GM23338 (cell line): ENCODE results near the gene SMIM10L1. TPM values are rescaled to one million over a fixed set of nuclear protein-coding genes. Genes with fewer than 3 reads are reported as not detected.

ENCODE experiments used
- ATAC-seq: fragments of 200-7000 bp; cut with Tn5 transposase; 3 replicates; pipeline ENCODE4 v1.9.1; 2020
- DNase-seq: peaks from one replicate; pipeline ENCODE4 v3.0.0-alpha.2; 2015; ENCODE audit warnings: low spot score
- H2AFZ ChIP-seq: fragments of 200-600 bp; sonication (generic); 2 replicates; pipeline ENCODE4 v1.8.0; 2016; ENCODE audit warnings: antibody characterized with exemption, mild to moderate bottlenecking, moderate library complexity
- H3F3A ChIP-seq: fragments of 200-600 bp; sonication (generic); replicated peaks from 2 replicates; pipeline ENCODE4 v1.8.0; 2017; ENCODE audit warnings: antibody characterized with exemption, mixed run types, low read depth
- H3K27ac ChIP-seq: fragments of 200-600 bp; sonication (generic); 2 replicates; pipeline ENCODE4 v1.6.1; 2016; ENCODE audit warnings: low read depth
- H3K27me3 ChIP-seq: fragments of 200-600 bp; sonication (generic); 2 replicates; pipeline ENCODE4 v1.8.0; 2016; ENCODE audit warnings: mild to moderate bottlenecking, mixed run types, moderate library complexity; ENCODE audit not compliant: insufficient read depth
- H3K36me3 ChIP-seq: fragments of 200-600 bp; sonication (generic); 2 replicates; pipeline ENCODE4 v1.8.0; 2016; ENCODE audit warnings: mild to moderate bottlenecking; ENCODE audit not compliant: insufficient read depth
- H3K4me1 ChIP-seq: fragments of 200-600 bp; sonication (generic); 2 replicates; pipeline ENCODE4 v1.8.0; 2016; ENCODE audit warnings: mild to moderate bottlenecking, moderate library complexity; ENCODE audit not compliant: insufficient read depth
- H3K4me2 ChIP-seq: fragments of 200-600 bp; sonication (generic); 2 replicates; pipeline ENCODE4 v1.7.1; 2017; ENCODE audit warnings: mixed run types
- H3K4me3 ChIP-seq: fragments of 200-600 bp; sonication (generic); 2 replicates; pipeline ENCODE4 v1.6.1; 2016; ENCODE audit warnings: mixed run types
- H3K79me2 ChIP-seq: fragments of 200-600 bp; sonication (generic); replicated peaks from 2 replicates; pipeline ENCODE4 v1.8.0; 2017; ENCODE audit warnings: mild to moderate bottlenecking; ENCODE audit not compliant: insufficient read depth
- H3K9me2 ChIP-seq: fragments of 200-600 bp; sonication (generic); 2 replicates; pipeline ENCODE4 v1.8.0; 2017; ENCODE audit not compliant: insufficient read depth
- H4K20me1 ChIP-seq: fragments of 200-600 bp; sonication (generic); replicated peaks from 2 replicates; pipeline ENCODE4 v1.8.0; 2017; ENCODE audit warnings: mild to moderate bottlenecking; ENCODE audit not compliant: insufficient read depth
- H3K27ac Mint-ChIP-seq: 2 replicates; pipeline ENCODE4 v1.8.0; 2020; ENCODE audit warnings: inconsistent platforms, mild to moderate bottlenecking, moderate library complexity, mixed read lengths
- H3K27me3 Mint-ChIP-seq: 3 replicates; pipeline ENCODE4 v1.8.0; 2022; ENCODE audit warnings: low read depth, mild to moderate bottlenecking, moderate library complexity, mixed read lengths, inconsistent platforms; ENCODE audit not compliant: insufficient read depth, poor library complexity
- H3K36me3 Mint-ChIP-seq: 3 replicates; pipeline ENCODE4 v1.8.0; 2021; ENCODE audit warnings: low read depth, mild to moderate bottlenecking, inconsistent platforms, moderate library complexity, mixed read lengths
- H3K4me1 Mint-ChIP-seq: 3 replicates; pipeline ENCODE4 v1.8.0; 2020; ENCODE audit warnings: mild to moderate bottlenecking, inconsistent platforms, mixed read lengths
- H3K4me3 Mint-ChIP-seq: 3 replicates; pipeline ENCODE4 v1.8.0; 2021; ENCODE audit warnings: moderate library complexity, mild to moderate bottlenecking, inconsistent platforms, mixed read lengths
- H3K9me3 Mint-ChIP-seq: 3 replicates; pipeline ENCODE4 v1.8.0; 2020; ENCODE audit warnings: moderate library complexity, mild to moderate bottlenecking, inconsistent platforms, mixed read lengths
- CREB1 ChIP-seq: fragments of 250-450 bp; sonication (Bioruptor Pico); IDR thresholded peaks from 2 replicates; pipeline ENCODE4 v1.5.0; 2020; ENCODE audit warnings: low read depth, mild to moderate bottlenecking, moderate library complexity
- EZH2 ChIP-seq: fragments of 200-600 bp; sonication (generic); IDR thresholded peaks from one replicate; pipeline ENCODE4 v1.8.0; 2017; ENCODE audit warnings: antibody characterized with exemption, mild to moderate bottlenecking, low read depth; ENCODE audit not compliant: unreplicated experiment
- EZH2phosphoT487 ChIP-seq: fragments of 200-600 bp; sonication (generic); IDR thresholded peaks from one replicate; pipeline ENCODE4 v1.8.1; 2018; ENCODE audit warnings: antibody characterized with exemption; ENCODE audit not compliant: unreplicated experiment
- JUNB ChIP-seq: IDR thresholded peaks from one replicate; pipeline ENCODE4 v1.6.1; 2016; ENCODE audit warnings: antibody characterized with exemption; ENCODE audit not compliant: unreplicated experiment
- NANOG ChIP-seq: IDR thresholded peaks from 2 replicates; pipeline ENCODE4 v1.6.1; 2016; ENCODE audit warnings: antibody characterized with exemption, borderline replicate concordance
- POLR2AphosphoS5 ChIP-seq: IDR thresholded peaks from 2 replicates; pipeline ENCODE4 v1.6.1; 2016; ENCODE audit warnings: antibody characterized with exemption, low read depth
- STAT1 ChIP-seq: IDR thresholded peaks from one replicate; pipeline ENCODE4 v1.6.1; 2016; ENCODE audit warnings: antibody characterized with exemption; ENCODE audit not compliant: unreplicated experiment
- ZNF331 ChIP-seq: fragments of 250-450 bp; sonication (Bioruptor Pico); IDR thresholded peaks from 2 replicates; pipeline ENCODE4 v1.5.0; 2020; ENCODE audit warnings: low read depth, mild to moderate bottlenecking, moderate library complexity
- polyA plus RNA-seq: library from polyadenylated mRNA; unstranded; fragments of >200 nt; fragmentation: Nextera tagmentation; extraction: Ambion mirVana; gene quantifications from 2 replicates; pipeline ENCODE4 v1.2.1, GENCODE V29; 2016
- total RNA-seq: library from RNA; depleted of rRNA; stranded (reverse); fragments of >200 nt; shearing (Covaris generic); gene quantifications from 2 replicates; pipeline ENCODE4 v1.2.3, GENCODE V29; 2014
- TF ChIP-seq, protein P1 (sequence below): IDR thresholded peaks from one replicate; pipeline ENCODE4 v1.6.1; 2018; ENCODE audit warnings: antibody characterized with exemption; ENCODE audit not compliant: unreplicated experiment
- TF ChIP-seq, protein P2 (sequence below): IDR thresholded peaks from 2 replicates; pipeline ENCODE4 v1.6.1; 2016; ENCODE audit warnings: antibody characterized with exemption

The SMIM10L1 gene
- total and polyA plus RNA-seq, 2 experiments from 2014 or later, result 9.3 to 22.0 TPM

DNA sequence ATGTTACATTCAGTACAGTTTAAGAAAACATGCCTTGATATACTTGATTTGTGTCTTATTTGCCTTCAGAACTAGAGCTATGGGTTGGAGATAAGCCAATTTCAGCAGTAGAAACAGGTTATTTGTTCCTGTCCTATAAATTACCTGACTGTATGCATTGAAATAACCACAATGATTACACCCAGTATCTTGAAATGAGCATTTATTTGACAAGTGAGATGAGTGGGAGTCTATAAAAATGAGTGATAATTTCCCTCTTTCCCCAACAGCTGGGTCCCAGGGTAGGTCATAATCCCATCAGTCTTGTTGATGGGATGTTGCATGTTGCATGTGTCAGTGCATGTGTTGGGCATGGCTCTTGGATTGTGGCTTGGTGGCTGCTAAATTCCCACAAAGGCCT is 12.0 kb downstream of the SMIM10L1 start:
- DNase-seq (no peak), ATAC-seq (no peak)
- Histone ChIP-seq H3K79me2 (no peaks in the 10 kb centered on the region), H3K4me3 (no peak overlapping the region), H4K20me1 (no peaks in the 10 kb centered on the region), H3K27me3 (no peaks in the 10 kb centered on the region), H3F3A (no peaks in the 10 kb centered on the region), H2AFZ (no peak overlapping the region), H3K27ac (no peak overlapping the region), H3K4me2 (no peak overlapping the region), H3K4me1 (no peaks in the 10 kb centered on the region), H3K36me3 (no peaks in the 10 kb centered on the region), H3K9me2 (no peaks in the 10 kb centered on the region)
- no peaks in the 10 kb centered on the region for H3K9me3 Mint-ChIP-seq
- no peaks in the 10 kb centered on the region; the same call in 2 of the 3 replicates for H3K4me1 Mint-ChIP-seq
- no peak overlapping the region for H3K27ac Mint-ChIP-seq
- TF ChIP-seq, protein P1, sequence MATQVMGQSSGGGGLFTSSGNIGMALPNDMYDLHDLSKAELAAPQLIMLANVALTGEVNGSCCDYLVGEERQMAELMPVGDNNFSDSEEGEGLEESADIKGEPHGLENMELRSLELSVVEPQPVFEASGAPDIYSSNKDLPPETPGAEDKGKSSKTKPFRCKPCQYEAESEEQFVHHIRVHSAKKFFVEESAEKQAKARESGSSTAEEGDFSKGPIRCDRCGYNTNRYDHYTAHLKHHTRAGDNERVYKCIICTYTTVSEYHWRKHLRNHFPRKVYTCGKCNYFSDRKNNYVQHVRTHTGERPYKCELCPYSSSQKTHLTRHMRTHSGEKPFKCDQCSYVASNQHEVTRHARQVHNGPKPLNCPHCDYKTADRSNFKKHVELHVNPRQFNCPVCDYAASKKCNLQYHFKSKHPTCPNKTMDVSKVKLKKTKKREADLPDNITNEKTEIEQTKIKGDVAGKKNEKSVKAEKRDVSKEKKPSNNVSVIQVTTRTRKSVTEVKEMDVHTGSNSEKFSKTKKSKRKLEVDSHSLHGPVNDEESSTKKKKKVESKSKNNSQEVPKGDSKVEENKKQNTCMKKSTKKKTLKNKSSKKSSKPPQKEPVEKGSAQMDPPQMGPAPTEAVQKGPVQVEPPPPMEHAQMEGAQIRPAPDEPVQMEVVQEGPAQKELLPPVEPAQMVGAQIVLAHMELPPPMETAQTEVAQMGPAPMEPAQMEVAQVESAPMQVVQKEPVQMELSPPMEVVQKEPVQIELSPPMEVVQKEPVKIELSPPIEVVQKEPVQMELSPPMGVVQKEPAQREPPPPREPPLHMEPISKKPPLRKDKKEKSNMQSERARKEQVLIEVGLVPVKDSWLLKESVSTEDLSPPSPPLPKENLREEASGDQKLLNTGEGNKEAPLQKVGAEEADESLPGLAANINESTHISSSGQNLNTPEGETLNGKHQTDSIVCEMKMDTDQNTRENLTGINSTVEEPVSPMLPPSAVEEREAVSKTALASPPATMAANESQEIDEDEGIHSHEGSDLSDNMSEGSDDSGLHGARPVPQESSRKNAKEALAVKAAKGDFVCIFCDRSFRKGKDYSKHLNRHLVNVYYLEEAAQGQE, result no peak
- TF ChIP-seq POLR2AphosphoS5 (no peak), CREB1 (CRISPR knock-in tag) (no peak), STAT1 (no peak)
- TF ChIP-seq, protein P2, sequence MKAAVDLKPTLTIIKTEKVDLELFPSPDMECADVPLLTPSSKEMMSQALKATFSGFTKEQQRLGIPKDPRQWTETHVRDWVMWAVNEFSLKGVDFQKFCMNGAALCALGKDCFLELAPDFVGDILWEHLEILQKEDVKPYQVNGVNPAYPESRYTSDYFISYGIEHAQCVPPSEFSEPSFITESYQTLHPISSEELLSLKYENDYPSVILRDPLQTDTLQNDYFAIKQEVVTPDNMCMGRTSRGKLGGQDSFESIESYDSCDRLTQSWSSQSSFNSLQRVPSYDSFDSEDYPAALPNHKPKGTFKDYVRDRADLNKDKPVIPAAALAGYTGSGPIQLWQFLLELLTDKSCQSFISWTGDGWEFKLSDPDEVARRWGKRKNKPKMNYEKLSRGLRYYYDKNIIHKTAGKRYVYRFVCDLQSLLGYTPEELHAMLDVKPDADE, result no peak
- peaks cover 1% of the 10 kb centered on the region for H3K27me3 Mint-ChIP-seq
- no peaks in the 10 kb centered on the region for H3K36me3 Mint-ChIP-seq
- H3K4me3 Mint-ChIP-seq, result no peak overlapping the region

DNA sequence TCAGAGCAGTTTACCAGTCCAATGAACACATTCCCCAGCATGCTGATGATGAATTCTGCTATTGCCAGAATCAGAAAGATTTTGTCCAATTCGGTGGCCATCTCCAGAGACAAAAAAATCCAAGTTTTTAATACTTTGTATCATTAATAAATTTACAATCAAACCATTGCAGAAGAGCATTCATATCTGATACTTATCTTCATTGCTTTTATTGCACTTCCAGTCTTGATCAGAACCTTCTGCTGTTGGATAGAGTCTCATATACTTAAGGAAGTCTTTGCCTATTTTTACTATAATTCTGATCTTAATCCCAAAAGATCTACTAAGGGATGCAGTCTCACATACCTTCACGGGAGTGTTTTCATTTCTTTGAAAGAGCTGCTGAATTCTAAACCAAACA is 15.8 kb downstream of the SMIM10L1 start, which contains the start of gene TAS2R42:
TAS2R42 (minus strand) TSS at position 101 of the 400 bp plus-strand sequence; CDS start at position 101, 0 bp downstream.
- Histone ChIP-seq H3K36me3 (no peaks in the 10 kb centered on the region), H3K79me2 (no peaks in the 10 kb centered on the region), H3K27me3 (no peaks in the 10 kb centered on the region), H3K27ac (no peak within 1 kb of the TSS), H2AFZ (no peak within 1 kb of the TSS), H3F3A (no peaks in the 10 kb centered on the region), H3K4me3 (no peak within 1 kb of the TSS), H4K20me1 (no peaks in the 10 kb centered on the region), H3K4me2 (no peak within 1 kb of the TSS), H3K4me1 (peaks cover 7% of the 10 kb centered on the region), H3K9me2 (no peaks in the 10 kb centered on the region)
- Mint-ChIP-seq H3K27me3 (peaks cover 3% of the 10 kb centered on the region), H3K4me3 (no peak within 1 kb of the TSS), H3K9me3 (no peaks in the 10 kb centered on the region), H3K27ac (0 out of 2 replicates have a peak within 1 kb of the TSS, but pooled peaks have one; percentile 10), H3K36me3 (no peaks in the 10 kb centered on the region), H3K4me1 (peaks cover 6% of the 10 kb centered on the region; the same call in 2 of the 3 replicates)
- DNase-seq (no peak), ATAC-seq (no peak)
- TF ChIP-seq ZNF331 (no peak), EZH2phosphoT487 (no peak), EZH2 (no peak), CREB1 (CRISPR knock-in tag) (no peak), POLR2AphosphoS5 (no peak), NANOG (no peak), JUNB (no peak)
